Stromal cell of bone marrow (primary cell): ENCODE data around the gene IRF3.
"Not testable (repeated sequence)": the region's sequence is repeated elsewhere in the genome, so short reads cannot be mapped to it uniquely, and the experiment has no call there.

ENCODE experiments used
- DNase-seq: peaks from one replicate; pipeline ENCODE4 v3.0.0-alpha.2; 2012; ENCODE audit warnings: low read depth

Gene IRF3

GRCh38 chr19:49645995-49646394 lies 19.7 kb downstream of the IRF3 start:
- no peak for DNase-seq

DNA sequence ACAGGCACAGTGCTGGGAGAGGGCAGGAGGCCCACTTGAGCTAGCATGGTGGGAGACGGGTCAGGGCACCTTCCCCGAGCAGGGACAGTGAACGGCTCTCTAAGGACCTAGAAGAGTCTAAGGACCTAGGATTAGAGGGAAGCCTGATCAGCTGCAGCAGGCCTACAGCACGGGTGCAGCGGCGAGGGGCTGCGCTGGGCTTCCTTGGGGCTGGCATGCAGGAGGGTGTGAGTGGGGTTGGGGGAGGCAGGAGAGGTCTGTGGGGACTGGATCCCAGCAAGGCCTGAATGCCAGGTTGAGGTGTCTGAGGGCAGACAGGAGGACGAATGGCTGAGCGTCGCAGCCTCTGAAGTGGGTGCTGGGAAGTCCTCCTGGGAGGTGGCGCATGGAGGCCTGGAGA lies 20.1 kb downstream of the IRF3 start:
- DNase-seq, result no peak

GRCh38 chr19:49643466-49643865 lies 22.2 kb downstream of the IRF3 start:
- DNase-seq, result no peak

DNA sequence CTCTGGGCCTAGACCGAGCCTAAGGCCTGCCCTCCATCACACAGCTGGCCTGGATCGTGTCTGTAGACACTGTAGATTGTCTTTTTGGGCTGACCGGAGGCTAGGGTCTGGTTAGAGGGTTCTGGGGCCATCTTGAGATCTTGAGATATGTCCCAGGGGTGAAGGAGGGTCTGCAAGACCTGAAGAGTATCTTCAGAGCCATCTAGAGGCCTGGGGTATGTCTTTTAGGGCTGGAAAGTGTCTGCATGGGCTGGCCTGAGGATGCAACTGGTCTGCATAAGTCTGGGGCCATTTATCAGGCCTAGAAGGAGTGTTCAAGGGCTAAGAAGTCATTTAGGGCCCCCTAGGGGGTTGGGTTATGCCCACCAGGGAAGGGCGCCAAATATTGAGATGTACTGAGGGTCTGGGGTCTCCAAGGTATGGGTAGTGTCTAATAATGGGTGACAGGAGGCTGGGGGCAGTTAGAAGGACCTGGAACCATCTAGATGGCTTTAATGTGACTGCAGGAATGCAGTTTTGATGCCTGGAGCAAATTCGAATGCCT lies 23.1 kb downstream of the IRF3 start:
- no peak for DNase-seq

DNA sequence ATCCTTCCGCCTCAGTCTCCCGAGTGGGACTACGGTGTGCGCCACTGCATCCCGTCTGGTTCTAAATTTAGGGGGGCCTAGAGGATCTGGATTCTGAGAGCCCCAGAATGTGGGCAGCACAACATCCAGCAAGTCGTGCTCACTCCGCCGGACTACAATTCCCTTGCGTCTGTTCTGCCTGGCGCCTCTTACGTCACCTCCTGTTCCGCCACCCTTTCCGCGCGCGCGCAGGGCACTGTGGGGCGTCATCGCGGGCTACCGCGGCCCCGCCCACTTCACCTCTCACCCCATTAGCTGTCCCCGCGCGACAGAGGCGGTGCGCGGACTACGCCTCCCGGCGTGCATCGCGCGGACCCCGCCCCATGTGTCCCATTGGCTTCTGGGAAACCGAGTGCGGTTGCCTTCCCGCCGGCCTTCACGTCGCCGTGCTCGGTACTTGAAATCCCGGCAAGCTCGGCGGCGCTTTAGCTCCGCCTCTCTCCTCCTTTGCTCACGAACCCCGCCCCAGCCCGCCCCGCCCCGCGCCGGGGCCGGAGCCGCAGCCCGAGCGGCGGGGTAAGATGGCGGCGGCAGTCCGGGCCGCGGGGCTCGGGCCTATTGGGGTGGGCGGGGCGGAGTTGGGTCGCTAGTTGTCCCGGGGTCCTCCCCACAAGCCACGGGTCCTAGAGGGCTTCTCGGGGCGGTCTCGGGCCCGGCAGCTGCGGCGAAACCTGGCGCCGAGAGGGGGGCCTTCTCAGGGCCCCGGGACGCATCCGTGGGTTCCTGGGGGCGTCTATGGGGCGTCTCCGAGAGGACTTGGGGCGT lies 23.8 kb downstream of the IRF3 start, which contains the start of gene SCAF1:
SCAF1 (plus strand) TSS at position 522 of the 804 bp plus-strand sequence. CDS start 2,818 bp downstream, outside the sequence.
- peak; percentile 99 for DNase-seq

DNA sequence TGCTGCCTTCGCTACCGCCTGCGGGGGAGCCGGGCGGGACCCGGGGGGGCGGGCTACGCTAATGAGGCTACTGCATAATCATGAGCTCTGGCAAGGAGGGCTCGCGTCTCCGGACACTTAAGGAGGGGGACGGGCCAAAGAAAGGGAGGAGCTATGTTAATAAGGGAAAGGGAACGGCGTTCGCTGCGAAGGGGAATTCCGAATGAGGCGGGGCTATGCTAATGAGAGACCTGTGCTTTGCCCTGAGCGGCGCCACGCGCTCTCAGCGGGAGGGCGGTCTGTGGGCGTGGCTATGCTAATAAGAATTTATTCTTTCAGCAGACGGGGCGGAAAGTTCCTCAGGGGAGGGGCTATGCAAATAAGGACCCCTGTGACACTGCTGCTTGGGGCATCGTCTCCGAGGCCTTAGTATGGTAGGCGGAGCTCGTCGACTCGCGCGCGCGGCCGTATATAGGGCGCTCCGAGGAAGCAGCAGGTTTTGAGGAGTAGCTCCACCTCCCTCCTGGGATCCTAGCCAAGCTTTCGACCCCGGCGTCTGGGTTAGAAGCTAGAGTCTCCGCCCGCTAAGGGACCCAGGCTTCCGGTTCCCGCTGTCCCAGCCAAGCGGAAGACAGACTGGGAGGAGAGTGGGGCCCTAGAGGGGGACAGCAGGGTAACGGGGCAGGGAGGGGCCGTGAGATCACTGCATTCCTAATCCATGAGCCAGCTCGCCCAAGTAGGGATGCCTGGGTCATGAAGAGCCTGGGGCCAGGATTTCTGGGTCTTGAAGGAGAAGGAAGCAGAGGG lies 25.4 kb downstream of the IRF3 start, which contains the start of gene RRAS:
RRAS (minus strand) TSS at position 31 of the 786 bp plus-strand sequence. CDS start 45 bp downstream, outside the sequence.
- peak; percentile 100 for DNase-seq

- no peak for DNase-seq
These were observed 26.1 kb downstream of the IRF3 start for GRCh38 chr19:49639401-49640112.

DNA sequence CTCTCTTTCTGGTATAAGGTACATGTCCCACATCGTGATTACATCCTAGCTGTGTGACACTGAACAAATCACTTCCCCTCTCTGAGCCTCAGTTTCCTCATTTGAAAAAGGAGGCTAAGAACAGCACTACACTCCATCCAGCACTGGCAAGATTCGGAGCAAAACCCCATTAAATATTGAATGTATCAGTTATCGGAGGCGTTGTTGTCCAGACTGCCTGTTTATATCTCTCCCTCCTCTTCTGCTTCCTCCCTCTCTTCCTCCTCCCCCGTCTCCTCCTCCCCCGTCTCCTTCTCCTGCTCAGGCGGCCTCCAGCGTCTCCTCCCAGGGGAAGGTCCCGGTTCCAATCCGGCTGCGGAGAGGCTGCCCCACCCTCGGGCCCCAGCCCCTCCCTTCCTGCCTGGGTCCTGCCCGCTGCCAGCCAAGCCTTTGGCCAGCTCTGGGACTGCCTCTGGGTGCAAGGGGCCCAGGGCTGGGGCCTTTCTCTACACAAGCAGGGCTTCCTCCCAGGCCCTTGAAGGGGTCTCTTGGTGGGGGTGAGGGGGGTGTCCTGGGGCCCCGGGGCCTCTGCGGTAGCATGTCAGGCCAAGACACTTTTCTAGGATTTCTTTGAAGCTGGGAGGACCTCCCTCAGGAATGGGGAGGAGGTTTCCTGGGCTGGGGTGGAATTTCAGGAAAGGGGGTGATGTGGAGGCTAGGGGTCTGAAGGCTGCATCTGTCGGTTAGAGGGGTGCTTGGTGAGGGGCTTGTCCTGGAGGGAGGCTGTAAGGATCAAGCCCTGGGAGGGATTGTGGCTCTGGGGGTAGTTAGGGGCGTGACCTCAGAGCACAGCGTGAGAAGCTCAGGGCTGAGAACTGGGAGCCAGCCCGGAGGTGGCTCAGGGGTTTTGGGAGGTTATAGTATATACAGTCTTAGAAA lies 27.6 kb downstream of the IRF3 start:
- DNase-seq, result peak; percentile 70

- DNase-seq, result no peak
These were observed 29.3 kb downstream of the IRF3 start for GRCh38 chr19:49636233-49636932.

DNA sequence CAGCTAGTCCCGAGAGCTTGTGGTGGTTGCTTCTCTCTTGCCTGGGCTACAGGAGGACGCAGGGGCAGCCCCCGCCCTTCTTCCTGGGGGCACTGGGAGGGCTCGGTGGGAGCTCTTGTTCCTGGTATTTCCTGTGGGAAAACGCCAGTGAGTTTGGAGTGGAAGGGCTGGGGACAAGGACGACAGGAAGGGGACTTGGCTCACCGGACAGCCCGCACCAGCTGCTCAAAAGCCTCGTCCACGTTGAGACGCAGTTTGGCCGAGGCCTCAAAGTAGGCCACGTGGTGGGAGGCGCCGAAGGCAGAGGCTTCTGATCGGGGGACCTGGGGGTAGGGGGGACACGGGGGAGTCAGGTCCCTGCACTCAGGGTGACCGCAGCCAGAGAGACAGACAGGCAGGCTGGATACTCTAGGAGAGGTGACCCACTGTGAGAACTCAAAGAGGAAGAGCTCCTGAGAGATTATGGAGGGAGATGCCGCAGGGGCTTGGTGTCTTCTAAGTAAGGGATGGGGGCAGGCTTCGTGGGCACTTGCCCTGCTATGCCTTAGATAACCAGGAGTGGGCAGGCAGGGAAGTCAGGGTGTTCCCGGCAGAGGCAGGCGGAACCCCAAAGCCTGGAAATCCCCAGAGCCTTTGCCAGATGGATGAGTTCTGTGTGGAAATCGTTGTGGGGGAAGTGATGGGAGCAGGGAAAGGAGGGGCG lies 30.0 kb downstream of the IRF3 start:
- no peak for DNase-seq

- DNase-seq, result not testable (repeated sequence)
These were observed 32.4 kb downstream of the IRF3 start for GRCh38 chr19:49633273-49633672.

DNA sequence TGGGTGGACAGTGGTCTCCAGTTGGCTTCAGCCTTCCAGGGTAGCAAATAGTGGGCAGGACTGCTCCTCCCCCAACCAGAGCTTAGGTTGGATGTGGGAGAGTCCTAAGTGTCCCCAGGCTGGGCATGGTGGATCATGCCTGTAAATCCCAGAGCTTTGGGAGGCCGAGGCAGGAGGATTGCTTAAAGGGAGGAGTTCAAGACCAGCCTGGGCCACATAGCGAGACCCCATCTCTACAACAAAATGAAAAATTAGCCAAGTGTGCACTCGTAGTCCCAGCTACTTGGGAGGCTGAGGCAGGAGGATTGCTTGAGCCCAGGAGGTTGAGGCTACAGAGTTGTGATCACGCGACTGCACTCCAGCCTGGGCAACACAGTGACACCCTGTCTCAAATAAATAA lies 33.1 kb downstream of the IRF3 start:
- no peak for DNase-seq

DNA sequence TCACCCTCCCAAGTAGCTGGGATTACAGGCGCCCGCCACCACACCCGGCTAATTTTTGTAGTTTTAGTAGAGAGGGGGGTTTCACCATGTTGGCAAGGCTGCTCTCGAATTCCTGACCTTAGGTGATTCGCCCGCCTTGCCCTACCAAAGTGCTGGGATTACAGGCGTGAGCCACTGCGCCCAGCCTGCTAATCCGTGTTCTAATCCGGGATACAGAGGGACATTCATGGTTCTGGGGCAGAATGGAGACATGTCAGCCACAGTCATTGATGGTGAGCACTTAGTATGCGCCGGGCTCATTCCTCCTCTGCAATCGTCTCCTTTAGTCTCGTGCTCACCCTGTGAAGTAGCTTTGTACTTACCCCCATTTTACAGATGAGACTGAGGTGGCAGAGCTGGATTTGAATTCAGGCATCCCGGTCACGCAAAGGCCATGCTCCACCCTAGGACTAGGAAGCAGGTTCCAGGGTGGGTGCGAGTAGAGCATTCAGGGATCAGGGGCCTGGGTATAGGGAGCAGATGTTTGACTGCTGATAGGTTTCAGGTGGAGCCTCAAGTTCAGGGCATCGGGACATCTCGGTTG lies 34.0 kb downstream of the IRF3 start:
- no peak for DNase-seq

GRCh38 chr19:49631014-49631588 lies 34.6 kb downstream of the IRF3 start:
- DNase-seq, result no peak

GRCh38 chr19:49629659-49630058 lies 36.0 kb downstream of the IRF3 start:
- no peak for DNase-seq

DNA sequence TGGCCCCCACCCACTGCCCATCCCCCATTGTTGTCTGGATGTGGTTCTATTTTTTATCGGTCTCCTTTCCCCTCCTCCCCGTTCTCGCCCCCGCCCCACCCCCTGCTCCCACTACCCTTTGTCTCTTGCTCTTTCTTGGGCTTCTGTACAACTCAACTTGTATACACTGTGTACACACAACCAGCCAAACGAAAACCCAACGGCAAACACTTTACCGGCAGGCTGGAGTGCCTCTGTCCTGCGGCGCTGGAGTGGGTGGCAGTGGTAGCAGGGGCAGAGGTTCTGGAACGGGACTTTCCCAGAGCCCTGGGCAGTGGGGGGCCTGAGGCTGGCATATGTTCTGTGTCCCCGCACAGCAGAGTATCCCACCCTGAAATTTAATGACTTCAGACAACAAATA lies 39.4 kb downstream of the IRF3 start:
- no peak for DNase-seq

DNA sequence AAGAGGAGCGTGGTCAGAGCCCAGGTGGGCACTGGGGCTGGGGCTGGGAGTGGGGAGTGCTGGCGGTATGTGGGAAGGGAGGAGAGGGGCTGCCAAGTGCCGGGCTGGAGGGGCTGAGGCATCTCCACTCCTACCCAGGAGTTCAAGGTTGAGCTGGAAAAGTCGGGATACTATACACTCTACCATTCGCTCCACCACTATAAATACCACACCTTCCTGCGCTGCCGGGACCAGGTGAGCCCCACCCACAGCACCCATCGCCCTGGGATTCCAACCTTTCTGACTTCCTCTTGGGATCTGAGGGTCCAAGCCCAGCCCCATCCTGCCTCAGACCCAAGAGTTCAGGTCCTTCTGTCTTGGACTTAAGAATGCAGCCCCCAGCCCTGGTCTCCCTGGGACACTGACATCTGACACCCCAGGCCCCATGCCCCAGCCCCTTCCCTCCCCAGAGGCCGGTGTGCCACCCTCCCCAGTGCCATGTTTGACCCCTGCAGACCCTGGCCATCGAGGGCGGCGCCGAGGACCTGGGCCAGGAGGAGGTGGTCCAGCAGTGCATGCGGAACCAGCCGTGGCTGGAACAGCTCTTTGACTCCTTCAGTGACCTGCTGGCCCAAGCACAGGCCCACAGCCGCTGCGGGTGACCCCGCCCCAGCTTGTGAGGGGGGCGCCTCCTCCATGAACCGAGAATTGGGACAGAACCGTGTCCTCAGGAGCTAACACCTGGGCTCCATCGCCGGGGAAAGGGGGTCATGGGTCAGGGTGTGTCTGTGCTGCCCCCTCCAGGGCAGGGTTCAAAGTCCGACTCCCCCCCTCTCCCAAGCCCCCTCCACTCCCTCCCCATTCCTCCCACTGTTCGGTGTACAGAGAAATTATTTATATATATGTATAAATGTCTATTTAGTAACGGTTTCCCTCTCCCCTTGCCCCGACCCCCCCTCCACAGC lies 40.4 kb downstream of the IRF3 start:
- no peak for DNase-seq

DNA sequence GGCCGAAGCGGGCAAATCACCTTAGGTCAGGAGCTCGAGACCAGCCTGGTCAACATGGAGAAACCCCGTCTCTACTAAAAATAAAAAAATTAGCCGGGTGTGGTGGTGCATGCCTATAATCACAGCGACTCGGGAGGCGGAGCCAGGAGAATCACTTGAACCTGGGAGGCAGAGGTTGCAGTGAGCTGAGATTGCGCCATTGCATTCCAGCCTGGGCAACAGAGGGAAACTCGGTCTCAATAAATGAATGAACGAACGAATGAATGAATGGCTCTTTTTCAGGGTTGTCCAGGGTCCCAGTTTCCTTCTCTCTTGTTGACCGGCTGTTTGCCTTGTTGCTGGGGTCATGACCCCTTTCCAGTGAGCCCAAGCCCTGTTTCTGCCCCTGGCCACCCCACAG lies 47.8 kb downstream of the IRF3 start:
- DNase-seq, result not testable (repeated sequence)
